ENCODE data around the gene PHYKPL. TPM values are rescaled to one million over a fixed set of nuclear protein-coding genes. Genes with fewer than 3 reads are reported as not detected.

The PHYKPL gene
- total RNA-seq, 3 donors from 2014 or later (not counting 1 experiment from before 2014, with no cell fraction given) = 111 to 134 (median 131) TPM

GRCh38 chr5:178264044-178264443, 31.4 kb upstream of the PHYKPL start:
- H3K27me3 Mint-ChIP-seq (ENCODE audit: low read depth in 2 of 2) = no peaks in the 10 kb centered on the region
- no peak overlapping the region for H3K27ac Mint-ChIP-seq
- H3K4me3 Mint-ChIP-seq = no peak overlapping the region
- Histone ChIP-seq H3K36me3 (ENCODE audit: control insufficient read depth, insufficient read depth, low read length) (no peaks in the 10 kb centered on the region), H3K9me3 (ENCODE audit: control insufficient read depth, insufficient read depth, low read length) (no peaks in the 10 kb centered on the region), H3K27ac (ENCODE audit: low read length) (no peak overlapping the region), H3K4me1 (ENCODE audit: control insufficient read depth, insufficient read depth, low read length) (peaks cover 13% of the 10 kb centered on the region), H3K27me3 (ENCODE audit: control insufficient read depth, insufficient read depth, low read length) (no peaks in the 10 kb centered on the region), H3K4me3 (ENCODE audit: low read length) (no peak overlapping the region)
- TF ChIP-seq CTCF (IDR thresholded peaks at IDR 0.05) = no peak
- ATAC-seq (no peak), DNase-seq (no peak)
- no peaks in the 10 kb centered on the region for H3K36me3 Mint-ChIP-seq
- intact Hi-C loops (cut with micrococcal nuclease) = no loop called here
- no peaks in the 10 kb centered on the region for H3K9me3 Mint-ChIP-seq
- H3K4me1 Mint-ChIP-seq = no peaks in the 10 kb centered on the region
- 90% methylated on average over 4 of the region's 4 CpGs for WGBS (ENCODE audit: insufficient coverage)

- H3K4me3 Mint-ChIP-seq = no peak overlapping the region
- no peaks in the 10 kb centered on the region for H3K9me3 ChIP-seq (ENCODE audit: control insufficient read depth, insufficient read depth, low read length)
- H3K9me3 Mint-ChIP-seq = no peaks in the 10 kb centered on the region
- H3K36me3 Mint-ChIP-seq = no peaks in the 10 kb centered on the region
- H3K27ac Mint-ChIP-seq = no peak overlapping the region
- DNase-seq = no peak
- TF ChIP-seq CTCF (IDR thresholded peaks at IDR 0.05) = no peak
- no peaks in the 10 kb centered on the region for H3K4me1 Mint-ChIP-seq
- intact Hi-C loops (cut with micrococcal nuclease) = no loop called here
- H3K27ac ChIP-seq (ENCODE audit: low read length) = no peak overlapping the region
- no peak for ATAC-seq
- peaks cover 13% of the 10 kb centered on the region for H3K4me1 ChIP-seq (ENCODE audit: control insufficient read depth, insufficient read depth, low read length)
- no peak overlapping the region for H3K4me3 ChIP-seq (ENCODE audit: low read length)
- H3K27me3 Mint-ChIP-seq (ENCODE audit: low read depth in 2 of 2) = no peaks in the 10 kb centered on the region
- H3K27me3 ChIP-seq (ENCODE audit: control insufficient read depth, insufficient read depth, low read length) = no peaks in the 10 kb centered on the region
- no peaks in the 10 kb centered on the region for H3K36me3 ChIP-seq (ENCODE audit: control insufficient read depth, insufficient read depth, low read length)
- WGBS (ENCODE audit: insufficient coverage) = 98% methylated on average over 19 of the region's 19 CpGs
Observed at GRCh38 chr5:178261666-178262600, 29.3 kb upstream of the PHYKPL start.

DNA sequence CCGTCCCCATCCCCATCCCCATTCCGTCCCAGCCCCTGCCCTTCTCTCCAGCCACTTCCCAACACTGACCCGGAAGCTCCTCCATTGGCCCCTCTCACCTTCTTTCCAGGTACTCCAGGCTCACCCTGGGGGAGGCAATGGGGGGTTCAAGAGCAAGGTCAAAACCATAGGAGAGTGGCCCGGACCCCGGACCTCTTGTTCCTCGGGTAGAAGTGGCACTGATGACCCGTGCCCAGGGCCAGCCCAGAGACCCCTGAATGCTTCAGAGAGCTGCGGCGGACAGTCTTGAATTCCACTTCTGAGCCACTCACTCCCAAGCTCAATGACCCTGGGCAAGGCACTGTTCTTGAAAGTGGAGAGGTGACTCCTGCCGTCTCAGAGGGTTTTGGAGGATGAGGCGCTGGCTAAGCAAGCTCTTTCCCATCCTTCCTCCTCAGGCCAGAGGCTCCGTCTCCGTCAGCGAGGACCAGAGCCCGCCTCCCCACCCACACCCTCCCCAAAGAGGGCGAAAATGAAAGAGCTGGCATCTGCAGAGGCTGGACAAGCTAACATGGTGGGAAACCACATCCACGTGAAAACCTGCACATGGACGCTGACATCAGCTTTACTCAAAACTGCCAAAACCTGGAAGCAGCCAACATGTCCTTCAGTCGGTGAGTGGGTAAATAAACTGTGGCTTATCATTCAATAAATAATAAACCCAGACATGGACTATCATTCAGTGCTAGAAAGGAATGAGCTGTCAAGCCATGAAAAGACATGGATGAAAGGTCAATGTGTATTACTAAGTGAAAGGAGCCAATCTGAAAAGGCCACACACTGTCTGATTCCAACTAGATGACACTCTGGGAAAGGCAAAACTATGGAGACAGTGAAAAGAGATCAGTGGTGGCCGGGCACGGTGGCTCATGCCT, 27.3 kb upstream of the PHYKPL start:
- DNase-seq (no peak), ATAC-seq (no peak)
- no peaks in the 10 kb centered on the region for H3K36me3 Mint-ChIP-seq
- H3K36me3 ChIP-seq (ENCODE audit: control insufficient read depth, insufficient read depth, low read length) = no peaks in the 10 kb centered on the region
- no peaks in the 10 kb centered on the region for H3K4me1 Mint-ChIP-seq
- H3K27ac Mint-ChIP-seq = no peak overlapping the region
- no peaks in the 10 kb centered on the region for H3K27me3 Mint-ChIP-seq (ENCODE audit: low read depth in 2 of 2)
- no peak overlapping the region for H3K4me3 Mint-ChIP-seq
- no peak for TF ChIP-seq CTCF (IDR thresholded peaks at IDR 0.05)
- no peaks in the 10 kb centered on the region for H3K9me3 Mint-ChIP-seq
- no peaks in the 10 kb centered on the region for H3K27me3 ChIP-seq (ENCODE audit: control insufficient read depth, insufficient read depth, low read length)
- H3K27ac ChIP-seq (ENCODE audit: low read length) = no peak overlapping the region
- no peak overlapping the region for H3K4me3 ChIP-seq (ENCODE audit: low read length)
- WGBS (ENCODE audit: insufficient coverage) = 66% methylated on average over 20 of the region's 21 CpGs
- H3K4me1 ChIP-seq (ENCODE audit: control insufficient read depth, insufficient read depth, low read length) = peaks cover 13% of the 10 kb centered on the region
- intact Hi-C loops (cut with micrococcal nuclease) = no loop called here
- no peaks in the 10 kb centered on the region for H3K9me3 ChIP-seq (ENCODE audit: control insufficient read depth, insufficient read depth, low read length)

Measured in natural killer cell (primary cell).